ENCODE measurements around the gene EML1. TPM values are rescaled to one million over a fixed set of nuclear protein-coding genes. Genes with fewer than 3 reads are reported as not detected.

Gene EML1
- polyA plus RNA-seq, 1 donor from 2014 or later: 21.7 TPM

GRCh38 chr14:99837822-99838221, 44.6 kb downstream of the EML1 start:
- Histone ChIP-seq H3K9me2 (ENCODE audit: insufficient read depth, low read length) (no peaks in the 10 kb centered on the region), H3K79me2 (replicated peaks; ENCODE audit: insufficient read depth, low read length) (peaks cover 24% of the 10 kb centered on the region), H3F3A (ENCODE audit: insufficient read depth, low read length, poor library complexity, severe bottlenecking) (no peaks in the 10 kb centered on the region), H3K4me2 (ENCODE audit: low read length) (no peak overlapping the region), H3K4me3 (ENCODE audit: low read length) (no peak overlapping the region), H3K9me3 (ENCODE audit: low read length) (no peaks in the 10 kb centered on the region), H4K20me1 (ENCODE audit: insufficient read depth) (no peaks in the 10 kb centered on the region), H2AFZ (ENCODE audit: low read depth, low read length) (no peak overlapping the region), H3K9ac (ENCODE audit: low read length) (no peak overlapping the region), H3K36me3 (ENCODE audit: insufficient read depth, low read length) (no peaks in the 10 kb centered on the region), H3K27ac (ENCODE audit: low read length) (no peak overlapping the region), H3K27me3 (ENCODE audit: insufficient read depth, low read depth, low read length) (no peaks in the 10 kb centered on the region)
- TF ChIP-seq RAD21 (conservative IDR thresholded peaks at IDR 0.05): no peak
- TF ChIP-seq TAF1 (IDR thresholded peaks at IDR 0.05; ENCODE audit: low read depth): no peak
- TF ChIP-seq EP300 (conservative IDR thresholded peaks at IDR 0.05; ENCODE audit: poor library complexity, severe bottlenecking): no peak
- TF ChIP-seq MXI1 (conservative IDR thresholded peaks at IDR 0.05; ENCODE audit: poor library complexity, severe bottlenecking): no peak
- no peak for TF ChIP-seq POLR2AphosphoS5 (IDR thresholded peaks at IDR 0.05)
- no peak for TF ChIP-seq REST (IDR thresholded peaks at IDR 0.05; ENCODE audit: borderline replicate concordance)
- no peak for TF ChIP-seq SMC3 (conservative IDR thresholded peaks at IDR 0.05; ENCODE audit: poor library complexity)
- TF ChIP-seq, protein P1, sequence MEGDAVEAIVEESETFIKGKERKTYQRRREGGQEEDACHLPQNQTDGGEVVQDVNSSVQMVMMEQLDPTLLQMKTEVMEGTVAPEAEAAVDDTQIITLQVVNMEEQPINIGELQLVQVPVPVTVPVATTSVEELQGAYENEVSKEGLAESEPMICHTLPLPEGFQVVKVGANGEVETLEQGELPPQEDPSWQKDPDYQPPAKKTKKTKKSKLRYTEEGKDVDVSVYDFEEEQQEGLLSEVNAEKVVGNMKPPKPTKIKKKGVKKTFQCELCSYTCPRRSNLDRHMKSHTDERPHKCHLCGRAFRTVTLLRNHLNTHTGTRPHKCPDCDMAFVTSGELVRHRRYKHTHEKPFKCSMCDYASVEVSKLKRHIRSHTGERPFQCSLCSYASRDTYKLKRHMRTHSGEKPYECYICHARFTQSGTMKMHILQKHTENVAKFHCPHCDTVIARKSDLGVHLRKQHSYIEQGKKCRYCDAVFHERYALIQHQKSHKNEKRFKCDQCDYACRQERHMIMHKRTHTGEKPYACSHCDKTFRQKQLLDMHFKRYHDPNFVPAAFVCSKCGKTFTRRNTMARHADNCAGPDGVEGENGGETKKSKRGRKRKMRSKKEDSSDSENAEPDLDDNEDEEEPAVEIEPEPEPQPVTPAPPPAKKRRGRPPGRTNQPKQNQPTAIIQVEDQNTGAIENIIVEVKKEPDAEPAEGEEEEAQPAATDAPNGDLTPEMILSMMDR (IDR thresholded peaks at IDR 0.05; ENCODE audit: poor library complexity, severe bottlenecking): no peak
- TF ChIP-seq EZH2 (IDR thresholded peaks at IDR 0.05; ENCODE audit: borderline replicate concordance, insufficient read depth, low read length, poor library complexity, severe bottlenecking): no peak

DNA sequence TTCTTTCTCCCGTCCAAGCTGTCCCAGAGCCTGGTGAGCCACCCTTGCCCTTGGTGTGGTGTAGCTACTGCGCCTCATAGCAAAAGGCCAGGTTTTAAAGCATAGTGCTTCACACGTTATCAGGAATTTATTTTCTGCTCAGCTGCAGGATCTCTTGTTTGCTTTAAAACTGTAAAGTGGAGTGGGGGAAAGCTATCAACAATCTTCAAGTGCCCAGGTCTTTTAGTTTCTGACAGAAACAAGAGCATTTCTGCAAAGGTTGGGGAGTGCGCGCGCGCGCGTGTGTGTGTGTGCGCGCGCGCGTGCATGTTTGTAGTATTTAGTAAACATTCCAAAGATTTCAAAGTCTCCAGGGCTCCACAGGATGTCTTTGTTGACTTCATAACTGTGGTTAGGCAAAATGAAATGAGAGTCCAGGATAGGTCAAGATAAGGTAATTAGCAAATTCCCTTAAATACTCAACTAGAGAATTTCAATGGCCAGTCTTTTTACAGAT, 45.5 kb downstream of the EML1 start:
- Histone ChIP-seq H3K4me3 (ENCODE audit: low read length) (no peak overlapping the region), H4K20me1 (ENCODE audit: insufficient read depth) (no peaks in the 10 kb centered on the region)

More for the DNA sequence above, 45.5 kb downstream of the EML1 start:
- TF ChIP-seq REST (IDR thresholded peaks at IDR 0.05; ENCODE audit: borderline replicate concordance): no peak
- TF ChIP-seq POLR2AphosphoS5 (IDR thresholded peaks at IDR 0.05): no peak
- no peak for TF ChIP-seq RAD21 (conservative IDR thresholded peaks at IDR 0.05)
- no peak for TF ChIP-seq EP300 (conservative IDR thresholded peaks at IDR 0.05; ENCODE audit: poor library complexity, severe bottlenecking)
- Histone ChIP-seq H3K36me3 (ENCODE audit: insufficient read depth, low read length) (no peaks in the 10 kb centered on the region), H3K27ac (ENCODE audit: low read length) (no peak overlapping the region), H3K4me2 (ENCODE audit: low read length) (no peak overlapping the region), H3K79me2 (replicated peaks; ENCODE audit: insufficient read depth, low read length) (peaks cover 24% of the 10 kb centered on the region), H2AFZ (ENCODE audit: low read depth, low read length) (no peak overlapping the region), H3K9me2 (ENCODE audit: insufficient read depth, low read length) (no peaks in the 10 kb centered on the region), H3K9me3 (ENCODE audit: low read length) (no peaks in the 10 kb centered on the region), H3K9ac (ENCODE audit: low read length) (no peak overlapping the region), H3K27me3 (ENCODE audit: insufficient read depth, low read depth, low read length) (no peaks in the 10 kb centered on the region), H3F3A (ENCODE audit: insufficient read depth, low read length, poor library complexity, severe bottlenecking) (no peaks in the 10 kb centered on the region)

All from neural cell (in vitro differentiated cells).